ENCODE data around the gene FGF11.
A peak's percentile ranks its signal among the peaks of the same experiment; 100 is the strongest.

FGF11 gene

GRCh38 chr17:7439462-7440112, at the start of gene FGF11:
Gene FGF11, plus strand, starts transcription at chr17:7439512. Its CDS starts 109 bp downstream, at chr17:7439621.
- no peak for DNase-seq (ENCODE audit: low read depth)

- no peak for DNase-seq (ENCODE audit: low read depth)
These were observed 49.1 kb upstream of the FGF11 start for GRCh38 chr17:7389924-7390910.

GRCh38 chr17:7391307-7391706, 48.0 kb upstream of the FGF11 start:
- no peak for DNase-seq (ENCODE audit: low read depth)

- DNase-seq (ENCODE audit: low read depth), result no peak
These were observed 46.4 kb upstream of the FGF11 start for GRCh38 chr17:7392696-7393612.

GRCh38 chr17:7393613-7394451, 45.5 kb upstream of the FGF11 start:
- no peak for DNase-seq (ENCODE audit: low read depth)

GRCh38 chr17:7394452-7395191, 44.7 kb upstream of the FGF11 start, which contains the start of gene PLSCR3:
Gene PLSCR3, minus strand, starts transcription at chr17:7394525. Its CDS starts 415 bp downstream, at chr17:7394110.
- peak; percentile 70 for DNase-seq (ENCODE audit: low read depth)

- DNase-seq (ENCODE audit: low read depth), result no peak
These were observed 43.2 kb upstream of the FGF11 start for GRCh38 chr17:7396147-7396546.

GRCh38 chr17:7398612-7399011, 40.7 kb upstream of the FGF11 start:
- DNase-seq (ENCODE audit: low read depth), result no peak

GRCh38 chr17:7403043-7403726, 36.1 kb upstream of the FGF11 start:
- no peak for DNase-seq (ENCODE audit: low read depth)

- no peak for DNase-seq (ENCODE audit: low read depth)
These were observed 35.7 kb upstream of the FGF11 start for GRCh38 chr17:7403727-7403976.

GRCh38 chr17:7403977-7404736, 35.2 kb upstream of the FGF11 start, which contains the start of gene TMEM256:
Gene TMEM256, minus strand, starts transcription at chr17:7404097. Its CDS starts 13 bp downstream, at chr17:7404084.
- DNase-seq (ENCODE audit: low read depth), result peak; percentile 99

- DNase-seq (ENCODE audit: low read depth), result no peak
These were observed 34.5 kb upstream of the FGF11 start for GRCh38 chr17:7404737-7405349.

GRCh38 chr17:7405350-7406234, 33.7 kb upstream of the FGF11 start:
- no peak for DNase-seq (ENCODE audit: low read depth)

GRCh38 chr17:7406235-7406825, 33.0 kb upstream of the FGF11 start:
- DNase-seq (ENCODE audit: low read depth), result no peak

- no peak for DNase-seq (ENCODE audit: low read depth)
These were observed 32.2 kb upstream of the FGF11 start for GRCh38 chr17:7407082-7407481.

GRCh38 chr17:7407485-7408251, 31.6 kb upstream of the FGF11 start, which contains the start of gene NLGN2:
Gene NLGN2, plus strand, starts transcription at chr17:7407845. Its CDS starts 411 bp downstream, at chr17:7408256.
- DNase-seq (ENCODE audit: low read depth), result no peak

Measured in GM04504 (cell line).